Osteoblast (primary cell): ENCODE data around the gene HYAL1. TPM values are rescaled to one million over a fixed set of nuclear protein-coding genes. Genes with fewer than 3 reads are reported as not detected.

Experiments
- DNase-seq: peaks from one replicate; pipeline ENCODE4 v3.0.0; 2011; ENCODE audit warnings: low spot score, mixed read lengths; ENCODE audit not compliant: insufficient read length; ENCODE audit errors: missing footprints
- H2AFZ ChIP-seq: 2 replicates; pipeline ENCODE4 v1.6.0; 2011; ENCODE audit warnings: mild to moderate bottlenecking, low read length
- H3K27ac ChIP-seq: 2 replicates; pipeline ENCODE4 v1.5.1; 2011; ENCODE audit warnings: mild to moderate bottlenecking, low read depth, low read length, moderate library complexity
- H3K27me3 ChIP-seq: 2 replicates; pipeline ENCODE4 v1.6.0; 2012; ENCODE audit warnings: mild to moderate bottlenecking, control low read depth, inconsistent platforms, low read length, moderate library complexity; ENCODE audit not compliant: insufficient read depth
- H3K36me3 ChIP-seq: 2 replicates; pipeline ENCODE4 v1.5.1; 2011; ENCODE audit warnings: mild to moderate bottlenecking, low read length, control low read depth, moderate library complexity; ENCODE audit not compliant: insufficient read depth
- H3K4me1 ChIP-seq: 2 replicates; pipeline ENCODE4 v1.5.1; 2011; ENCODE audit warnings: mild to moderate bottlenecking, low read length, control low read depth, moderate library complexity; ENCODE audit not compliant: insufficient read depth
- H3K4me2 ChIP-seq: 2 replicates; pipeline ENCODE4 v1.6.0; 2011; ENCODE audit warnings: mild to moderate bottlenecking, low read length; ENCODE audit not compliant: insufficient read depth
- H3K4me3 ChIP-seq: fragments of 200-600 bp; sonication (generic); 3 replicates; pipeline ENCODE4 v1.5.1; 2012; ENCODE audit warnings: mild to moderate bottlenecking, low read length, inconsistent platforms; ENCODE audit not compliant: insufficient read depth
- H3K79me2 ChIP-seq: 2 replicates; pipeline ENCODE4 v1.6.0; 2012; ENCODE audit warnings: mild to moderate bottlenecking, low read length, control low read depth, inconsistent platforms; ENCODE audit not compliant: insufficient read depth
- H3K9me3 ChIP-seq: 2 replicates; pipeline ENCODE4 v1.5.1; 2011; ENCODE audit warnings: low read depth, low read length, control low read depth
- H4K20me1 ChIP-seq: 2 replicates; pipeline ENCODE4 v1.6.0; 2012; ENCODE audit warnings: mild to moderate bottlenecking, low read length, control low read depth; ENCODE audit not compliant: insufficient read depth
- total RNA-seq: library from RNA; depleted of rRNA; stranded (reverse); fragments of >200 nt; gene quantifications from 2 replicates; pipeline ENCODE4 v1.2.3, GENCODE V29; 2012
- TF ChIP-seq, protein P1 (sequence below): IDR thresholded peaks from 2 replicates; pipeline ENCODE4 v1.5.1; 2011; ENCODE audit warnings: mild to moderate bottlenecking, low read depth, low read length, moderate library complexity; ENCODE audit errors: extremely low read depth

The HYAL1 gene
- total RNA-seq, 1 donor = under 0.01 TPM

DNA sequence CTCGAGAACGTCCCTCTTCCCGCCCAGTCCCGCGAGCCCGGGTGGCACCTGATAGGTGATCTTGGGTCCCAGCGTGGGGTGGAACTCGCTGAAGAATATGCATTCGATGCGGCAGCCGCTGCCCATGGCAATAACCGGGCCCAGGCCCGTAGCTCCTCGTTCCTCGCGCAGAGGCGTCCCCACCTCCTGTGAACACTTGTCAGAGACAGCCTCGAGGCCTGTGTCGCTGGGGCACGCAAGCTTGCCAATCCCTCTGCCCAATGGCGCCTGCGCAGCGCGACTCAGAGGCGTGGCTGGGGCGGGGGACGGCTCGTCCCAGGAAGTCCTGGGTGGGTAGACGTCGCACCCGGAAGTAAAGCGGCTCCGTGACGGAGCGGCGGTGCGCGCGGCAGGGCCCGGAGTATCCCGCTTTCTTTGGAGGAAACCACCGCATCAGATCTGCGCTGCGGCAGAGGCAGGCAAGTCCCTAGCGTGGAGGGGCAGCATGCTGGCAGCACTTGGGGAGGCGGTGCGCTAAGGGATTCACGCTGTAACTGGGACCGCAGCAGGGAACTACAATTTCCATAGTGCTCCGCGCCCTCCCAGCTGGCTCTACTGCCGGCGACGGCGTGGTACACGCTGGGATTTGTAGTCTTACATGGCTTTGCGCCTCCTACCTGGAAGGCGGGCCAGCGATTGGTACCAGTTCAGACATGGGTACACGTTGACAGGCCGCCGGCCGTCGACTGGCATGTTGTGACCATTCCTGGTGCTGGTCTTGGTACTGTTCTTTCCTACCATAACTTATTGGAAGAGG is 47.4 kb upstream of the HYAL1 start, which contains the start of the genes CYB561D2 and NPRL2:
Gene CYB561D2, plus strand, starts transcription at position 336 of the 796 bp plus-strand sequence. CDS start 572 bp downstream, outside the sequence.
Gene NPRL2, minus strand, starts transcription at position 249 of the 796 bp plus-strand sequence. Its CDS starts 123 bp downstream, at position 126.
- DNase-seq = peak; percentile 98
- Histone ChIP-seq H2AFZ (peak within 1 kb of the TSS; percentile 96), H4K20me1 (peaks cover 38% of the 10 kb centered on the region), H3K79me2 (peaks cover 62% of the 10 kb centered on the region), H3K4me3 (peak within 1 kb of the TSS; percentile 97), H3K4me2 (peak within 1 kb of the TSS; percentile 98), H3K27me3 (no peaks in the 10 kb centered on the region), H3K4me1 (peaks cover 28% of the 10 kb centered on the region), H3K27ac (peak within 1 kb of the TSS; percentile 80), H3K9me3 (no peaks in the 10 kb centered on the region), H3K36me3 (peaks cover 48% of the 10 kb centered on the region)
- TF ChIP-seq, protein P1, sequence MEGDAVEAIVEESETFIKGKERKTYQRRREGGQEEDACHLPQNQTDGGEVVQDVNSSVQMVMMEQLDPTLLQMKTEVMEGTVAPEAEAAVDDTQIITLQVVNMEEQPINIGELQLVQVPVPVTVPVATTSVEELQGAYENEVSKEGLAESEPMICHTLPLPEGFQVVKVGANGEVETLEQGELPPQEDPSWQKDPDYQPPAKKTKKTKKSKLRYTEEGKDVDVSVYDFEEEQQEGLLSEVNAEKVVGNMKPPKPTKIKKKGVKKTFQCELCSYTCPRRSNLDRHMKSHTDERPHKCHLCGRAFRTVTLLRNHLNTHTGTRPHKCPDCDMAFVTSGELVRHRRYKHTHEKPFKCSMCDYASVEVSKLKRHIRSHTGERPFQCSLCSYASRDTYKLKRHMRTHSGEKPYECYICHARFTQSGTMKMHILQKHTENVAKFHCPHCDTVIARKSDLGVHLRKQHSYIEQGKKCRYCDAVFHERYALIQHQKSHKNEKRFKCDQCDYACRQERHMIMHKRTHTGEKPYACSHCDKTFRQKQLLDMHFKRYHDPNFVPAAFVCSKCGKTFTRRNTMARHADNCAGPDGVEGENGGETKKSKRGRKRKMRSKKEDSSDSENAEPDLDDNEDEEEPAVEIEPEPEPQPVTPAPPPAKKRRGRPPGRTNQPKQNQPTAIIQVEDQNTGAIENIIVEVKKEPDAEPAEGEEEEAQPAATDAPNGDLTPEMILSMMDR = no peak

DNA sequence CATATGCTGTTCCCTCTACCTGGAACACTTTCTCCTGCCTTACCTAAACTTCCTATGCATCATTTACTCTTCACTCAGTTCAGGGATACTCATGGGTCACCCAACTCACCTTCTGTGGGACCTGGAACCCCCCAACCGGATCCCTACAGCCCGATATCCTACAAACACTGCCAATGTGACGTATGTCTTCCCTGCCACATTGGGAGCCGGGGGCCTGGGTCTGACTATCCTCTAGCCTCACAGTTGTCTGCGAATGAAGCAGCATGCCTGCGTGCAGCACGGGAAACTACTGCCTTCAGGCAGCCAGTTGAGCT is 46.8 kb upstream of the HYAL1 start:
- TF ChIP-seq, protein P1 = no peak
- Histone ChIP-seq H3K9me3 (no peaks in the 10 kb centered on the region), H3K4me2 (peak overlapping the region; percentile 98), H3K79me2 (peaks cover 57% of the 10 kb centered on the region), H3K36me3 (peaks cover 43% of the 10 kb centered on the region), H3K4me3 (peak overlapping the region; percentile 97), H2AFZ (peak overlapping the region; percentile 96), H3K27ac (peak overlapping the region; percentile 80), H3K4me1 (peaks cover 32% of the 10 kb centered on the region), H4K20me1 (peaks cover 32% of the 10 kb centered on the region), H3K27me3 (no peaks in the 10 kb centered on the region)
- DNase-seq = peak; percentile 85

DNA sequence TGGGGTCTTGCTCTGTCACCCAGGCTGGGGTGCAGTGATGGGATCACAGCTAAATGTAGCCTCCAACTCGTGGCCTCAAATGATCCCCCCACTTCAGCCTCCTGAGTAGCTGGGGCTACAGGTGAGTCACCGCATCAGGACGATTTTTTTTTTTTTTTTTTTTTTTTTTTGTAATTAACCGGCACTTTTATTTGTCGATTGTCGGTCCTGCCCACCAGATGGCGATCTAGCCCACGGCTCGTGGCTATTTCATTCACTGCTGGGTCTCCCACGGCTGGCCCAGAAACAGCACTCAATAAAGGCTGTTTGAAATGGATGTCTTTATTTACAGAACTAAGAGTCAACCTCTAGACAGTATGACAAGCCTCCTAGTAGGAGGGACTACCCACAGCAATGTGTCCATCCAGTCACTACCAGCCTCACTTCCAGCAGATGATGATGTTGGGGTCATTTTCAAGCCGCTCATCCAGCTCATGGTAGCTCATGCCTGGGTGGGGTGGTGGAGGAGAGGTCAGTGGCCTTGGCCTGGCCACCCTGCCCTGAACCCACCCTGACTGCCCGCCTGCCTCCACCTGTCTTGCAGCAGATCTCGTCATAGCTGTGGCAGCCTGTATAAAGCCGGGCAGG is 43.9 kb upstream of the HYAL1 start:
- peaks cover 28% of the 10 kb centered on the region for H3K4me1 ChIP-seq
- H3K36me3 ChIP-seq = peaks cover 21% of the 10 kb centered on the region
- no peak overlapping the region for H2AFZ ChIP-seq
- no peaks in the 10 kb centered on the region for H3K27me3 ChIP-seq
- no peaks in the 10 kb centered on the region for H3K9me3 ChIP-seq
- peak; percentile 96 for DNase-seq
- TF ChIP-seq, protein P1 = peak; percentile 82
- peaks cover 32% of the 10 kb centered on the region for H3K79me2 ChIP-seq
- H4K20me1 ChIP-seq = peaks cover 8% of the 10 kb centered on the region
- H3K27ac ChIP-seq = peak overlapping the region; percentile 29
- H3K4me2 ChIP-seq = no peak overlapping the region
- no peak overlapping the region for H3K4me3 ChIP-seq
